Tibial nerve (tissue), 4 donors: ENCODE measurements around the gene PITRM1.

Experiments
- EP300 ChIP-seq, 2 donors: sonication (generic); formaldehyde crosslinking; IDR thresholded peaks; one replicate each; pipeline ENCODE4 v1.6.1; 2017; ENCODE audit warnings: antibody characterized with exemption in 2 of 2, mild to moderate bottlenecking in 1 of 2
- POLR2A ChIP-seq, 2 donors: fragments of 450-650 bp; IDR thresholded peaks; one replicate each; pipeline ENCODE4 v1.6.1; 2017; ENCODE audit warnings: antibody characterized with exemption in 2 of 2, mild to moderate bottlenecking in 2 of 2, moderate library complexity in 2 of 2
- TF ChIP-seq, protein P1 (sequence below), 5 experiments: fragments of 200-600 bp in 3 of 5; fragments of 450-650 bp in 2 of 5; sonication (generic) in 3 of 5; IDR thresholded peaks; one replicate each; pipeline ENCODE4 v1.5.1; 2016 to 2019; ENCODE audit warnings: antibody characterized with exemption in 5 of 5, mild to moderate bottlenecking in 3 of 5, moderate library complexity in 2 of 5

DNA sequence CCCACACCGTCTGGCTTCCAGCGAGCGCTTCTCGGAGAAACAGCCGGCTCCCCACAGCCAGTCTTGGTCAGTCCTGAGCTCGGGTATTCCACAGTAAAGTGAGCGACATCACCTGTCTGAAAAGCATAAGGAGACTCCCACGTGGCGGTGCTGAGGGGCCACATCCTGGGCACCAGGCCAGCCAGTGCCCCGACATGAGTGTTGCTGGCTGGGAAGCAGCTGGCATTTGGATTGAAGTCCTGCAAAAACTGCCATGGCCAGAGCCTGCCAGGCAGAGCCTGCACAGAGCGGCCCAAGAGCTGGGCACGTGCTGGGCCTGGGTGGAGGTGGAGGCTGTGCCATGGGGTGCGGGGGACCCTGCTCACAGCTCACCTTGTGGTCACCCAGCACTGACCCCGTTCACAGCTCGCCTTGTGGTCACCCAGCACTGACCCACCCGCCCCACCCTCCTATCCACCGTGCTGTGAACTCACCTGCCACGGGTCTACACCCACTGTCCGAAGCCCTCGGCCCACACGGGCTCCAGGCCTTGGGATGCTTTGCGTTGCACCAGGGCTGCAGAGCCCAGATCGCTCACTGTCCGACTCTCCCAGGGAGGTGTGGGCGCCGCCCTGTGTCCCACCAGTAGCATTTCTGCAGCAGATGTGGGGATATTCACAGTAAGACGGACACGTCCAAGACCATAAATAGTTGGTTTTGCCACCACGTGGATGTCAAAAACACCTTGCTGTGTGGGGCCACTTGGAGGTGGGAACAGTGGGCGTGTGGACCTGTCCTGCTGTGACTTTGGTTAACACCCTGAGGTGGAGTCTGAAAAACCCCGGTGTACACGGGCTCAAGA is 48.8 kb downstream of the PITRM1 start:
- TF ChIP-seq, protein P1, sequence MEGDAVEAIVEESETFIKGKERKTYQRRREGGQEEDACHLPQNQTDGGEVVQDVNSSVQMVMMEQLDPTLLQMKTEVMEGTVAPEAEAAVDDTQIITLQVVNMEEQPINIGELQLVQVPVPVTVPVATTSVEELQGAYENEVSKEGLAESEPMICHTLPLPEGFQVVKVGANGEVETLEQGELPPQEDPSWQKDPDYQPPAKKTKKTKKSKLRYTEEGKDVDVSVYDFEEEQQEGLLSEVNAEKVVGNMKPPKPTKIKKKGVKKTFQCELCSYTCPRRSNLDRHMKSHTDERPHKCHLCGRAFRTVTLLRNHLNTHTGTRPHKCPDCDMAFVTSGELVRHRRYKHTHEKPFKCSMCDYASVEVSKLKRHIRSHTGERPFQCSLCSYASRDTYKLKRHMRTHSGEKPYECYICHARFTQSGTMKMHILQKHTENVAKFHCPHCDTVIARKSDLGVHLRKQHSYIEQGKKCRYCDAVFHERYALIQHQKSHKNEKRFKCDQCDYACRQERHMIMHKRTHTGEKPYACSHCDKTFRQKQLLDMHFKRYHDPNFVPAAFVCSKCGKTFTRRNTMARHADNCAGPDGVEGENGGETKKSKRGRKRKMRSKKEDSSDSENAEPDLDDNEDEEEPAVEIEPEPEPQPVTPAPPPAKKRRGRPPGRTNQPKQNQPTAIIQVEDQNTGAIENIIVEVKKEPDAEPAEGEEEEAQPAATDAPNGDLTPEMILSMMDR (IDR thresholded peaks at IDR 0.05): no peak
- no peak for TF ChIP-seq POLR2A (IDR thresholded peaks at IDR 0.05)
- TF ChIP-seq EP300 (IDR thresholded peaks at IDR 0.05): no peak
